Liver (tissue), 3 donors: ENCODE results near the gene TPSB2.

Source experiments
- EGR1 ChIP-seq, 2 donors: IDR thresholded peaks; 2 replicates each; pipeline ENCODE4 v1.6.1; 2016 to 2018; ENCODE audit warnings: antibody characterized with exemption in 2 of 2, low read depth in 2 of 2
- FOXA1 ChIP-seq: IDR thresholded peaks from 2 replicates; pipeline ENCODE4 v1.6.1; 2016; ENCODE audit warnings: antibody characterized with exemption
- GABPA ChIP-seq, 2 donors: IDR thresholded peaks in 1 of 2; conservative IDR thresholded peaks in 1 of 2; 2 replicates each; pipeline ENCODE4 v1.6.1; 2016; ENCODE audit warnings: antibody characterized with exemption in 2 of 2, mild to moderate bottlenecking in 1 of 2, moderate library complexity in 1 of 2
- HNF4A ChIP-seq, 2 donors: conservative IDR thresholded peaks; 2 replicates each; pipeline ENCODE4 v1.6.1; 2016; ENCODE audit warnings: antibody characterized with exemption in 2 of 2, mild to moderate bottlenecking in 2 of 2
- HNF4G ChIP-seq: IDR thresholded peaks from 2 replicates; pipeline ENCODE4 v1.6.1; 2016; ENCODE audit warnings: antibody characterized with exemption
- JUND ChIP-seq, 2 donors: IDR thresholded peaks; 2 replicates each; pipeline ENCODE4 v1.6.1; 2016; ENCODE audit warnings: antibody characterized with exemption in 2 of 2
- RAD21 ChIP-seq, 2 donors: IDR thresholded peaks; 2 replicates each; pipeline ENCODE4 v1.6.1; 2016; ENCODE audit warnings: antibody characterized with exemption in 2 of 2, mild to moderate bottlenecking in 2 of 2
- SP1 ChIP-seq: IDR thresholded peaks from 2 replicates; pipeline ENCODE4 v1.6.1; 2018; ENCODE audit warnings: antibody characterized with exemption, mild to moderate bottlenecking
- TAF1 ChIP-seq: conservative IDR thresholded peaks from 2 replicates; pipeline ENCODE4 v1.6.1; 2016; ENCODE audit warnings: antibody characterized with exemption, mild to moderate bottlenecking
- YY1 ChIP-seq: IDR thresholded peaks from 2 replicates; pipeline ENCODE4 v1.6.1; 2016; ENCODE audit warnings: antibody characterized with exemption, mild to moderate bottlenecking
- TF ChIP-seq, protein P1 (sequence below): fragments of 150-350 bp; IDR thresholded peaks from 2 replicates; pipeline ENCODE4 v1.5.1; 2017; ENCODE audit warnings: improper control_type of control experiment, low read depth, low read length; ENCODE audit not compliant: missing input control
- TF ChIP-seq, protein P2 (sequence below): IDR thresholded peaks from 2 replicates; pipeline ENCODE4 v1.6.1; 2016; ENCODE audit warnings: antibody characterized with exemption, mild to moderate bottlenecking
- TF ChIP-seq, protein P3 (sequence below): IDR thresholded peaks from 2 replicates; pipeline ENCODE4 v1.6.1; 2016; ENCODE audit warnings: antibody characterized with exemption
- TF ChIP-seq, protein P4 (sequence below): IDR thresholded peaks from 2 replicates; pipeline ENCODE4 v1.6.1; 2016; ENCODE audit warnings: antibody characterized with exemption
- donor health status: healthy.
- donor health status: healthy.

DNA sequence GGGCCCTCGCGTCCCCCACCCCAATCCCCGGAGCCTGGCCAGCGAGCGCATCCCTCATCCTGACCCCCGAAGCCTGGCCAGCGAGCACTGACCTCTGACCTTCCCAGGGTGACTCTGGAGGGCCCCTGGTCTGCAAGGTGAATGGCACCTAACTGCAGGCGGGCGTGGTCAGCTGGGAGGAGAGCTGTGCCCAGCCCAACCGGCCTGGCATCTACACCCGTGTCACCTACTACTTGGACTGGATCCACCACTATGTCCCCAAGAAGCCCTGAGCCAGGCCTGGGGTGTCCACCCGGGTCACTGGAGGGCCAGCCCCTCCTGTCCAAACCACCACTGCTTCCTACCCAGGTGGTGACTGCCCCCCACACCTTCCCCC lies 28.2 kb upstream of the TPSB2 start:
- TF ChIP-seq TAF1 (no peak), EGR1 (IDR thresholded peaks at IDR 0.05; ENCODE audit: low read depth in 2 of 2) (no peak), HNF4A (conservative IDR thresholded peaks at IDR 0.05) (no peak), YY1 (no peak), SP1 (no peak), FOXA1 (no peak), RAD21 (IDR thresholded peaks at IDR 0.05) (no peak), GABPA (IDR thresholded peaks at IDR 0.05 in 1 of 2, conservative IDR thresholded peaks at IDR 0.05 in 1 of 2) (no peak), HNF4G (no peak), JUND (IDR thresholded peaks at IDR 0.05) (no peak)
- TF ChIP-seq, protein P1, sequence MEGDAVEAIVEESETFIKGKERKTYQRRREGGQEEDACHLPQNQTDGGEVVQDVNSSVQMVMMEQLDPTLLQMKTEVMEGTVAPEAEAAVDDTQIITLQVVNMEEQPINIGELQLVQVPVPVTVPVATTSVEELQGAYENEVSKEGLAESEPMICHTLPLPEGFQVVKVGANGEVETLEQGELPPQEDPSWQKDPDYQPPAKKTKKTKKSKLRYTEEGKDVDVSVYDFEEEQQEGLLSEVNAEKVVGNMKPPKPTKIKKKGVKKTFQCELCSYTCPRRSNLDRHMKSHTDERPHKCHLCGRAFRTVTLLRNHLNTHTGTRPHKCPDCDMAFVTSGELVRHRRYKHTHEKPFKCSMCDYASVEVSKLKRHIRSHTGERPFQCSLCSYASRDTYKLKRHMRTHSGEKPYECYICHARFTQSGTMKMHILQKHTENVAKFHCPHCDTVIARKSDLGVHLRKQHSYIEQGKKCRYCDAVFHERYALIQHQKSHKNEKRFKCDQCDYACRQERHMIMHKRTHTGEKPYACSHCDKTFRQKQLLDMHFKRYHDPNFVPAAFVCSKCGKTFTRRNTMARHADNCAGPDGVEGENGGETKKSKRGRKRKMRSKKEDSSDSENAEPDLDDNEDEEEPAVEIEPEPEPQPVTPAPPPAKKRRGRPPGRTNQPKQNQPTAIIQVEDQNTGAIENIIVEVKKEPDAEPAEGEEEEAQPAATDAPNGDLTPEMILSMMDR: no peak
- TF ChIP-seq, protein P2, sequence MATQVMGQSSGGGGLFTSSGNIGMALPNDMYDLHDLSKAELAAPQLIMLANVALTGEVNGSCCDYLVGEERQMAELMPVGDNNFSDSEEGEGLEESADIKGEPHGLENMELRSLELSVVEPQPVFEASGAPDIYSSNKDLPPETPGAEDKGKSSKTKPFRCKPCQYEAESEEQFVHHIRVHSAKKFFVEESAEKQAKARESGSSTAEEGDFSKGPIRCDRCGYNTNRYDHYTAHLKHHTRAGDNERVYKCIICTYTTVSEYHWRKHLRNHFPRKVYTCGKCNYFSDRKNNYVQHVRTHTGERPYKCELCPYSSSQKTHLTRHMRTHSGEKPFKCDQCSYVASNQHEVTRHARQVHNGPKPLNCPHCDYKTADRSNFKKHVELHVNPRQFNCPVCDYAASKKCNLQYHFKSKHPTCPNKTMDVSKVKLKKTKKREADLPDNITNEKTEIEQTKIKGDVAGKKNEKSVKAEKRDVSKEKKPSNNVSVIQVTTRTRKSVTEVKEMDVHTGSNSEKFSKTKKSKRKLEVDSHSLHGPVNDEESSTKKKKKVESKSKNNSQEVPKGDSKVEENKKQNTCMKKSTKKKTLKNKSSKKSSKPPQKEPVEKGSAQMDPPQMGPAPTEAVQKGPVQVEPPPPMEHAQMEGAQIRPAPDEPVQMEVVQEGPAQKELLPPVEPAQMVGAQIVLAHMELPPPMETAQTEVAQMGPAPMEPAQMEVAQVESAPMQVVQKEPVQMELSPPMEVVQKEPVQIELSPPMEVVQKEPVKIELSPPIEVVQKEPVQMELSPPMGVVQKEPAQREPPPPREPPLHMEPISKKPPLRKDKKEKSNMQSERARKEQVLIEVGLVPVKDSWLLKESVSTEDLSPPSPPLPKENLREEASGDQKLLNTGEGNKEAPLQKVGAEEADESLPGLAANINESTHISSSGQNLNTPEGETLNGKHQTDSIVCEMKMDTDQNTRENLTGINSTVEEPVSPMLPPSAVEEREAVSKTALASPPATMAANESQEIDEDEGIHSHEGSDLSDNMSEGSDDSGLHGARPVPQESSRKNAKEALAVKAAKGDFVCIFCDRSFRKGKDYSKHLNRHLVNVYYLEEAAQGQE: no peak
- TF ChIP-seq, protein P3, sequence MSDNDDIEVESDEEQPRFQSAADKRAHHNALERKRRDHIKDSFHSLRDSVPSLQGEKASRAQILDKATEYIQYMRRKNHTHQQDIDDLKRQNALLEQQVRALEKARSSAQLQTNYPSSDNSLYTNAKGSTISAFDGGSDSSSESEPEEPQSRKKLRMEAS: no peak
- TF ChIP-seq, protein P4, sequence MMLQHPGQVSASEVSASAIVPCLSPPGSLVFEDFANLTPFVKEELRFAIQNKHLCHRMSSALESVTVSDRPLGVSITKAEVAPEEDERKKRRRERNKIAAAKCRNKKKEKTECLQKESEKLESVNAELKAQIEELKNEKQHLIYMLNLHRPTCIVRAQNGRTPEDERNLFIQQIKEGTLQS: no peak
